Uterus (tissue), 4 donors: Measurements from ENCODE around the gene DRC3. TPM values are rescaled to one million over a fixed set of nuclear protein-coding genes. Genes with fewer than 3 reads are reported as not detected.

Source experiments
- DNase-seq, 2 donors: peaks; one replicate each; pipeline ENCODE4 v3.0.0-alpha.2; 2019 to 2020
- H3K27ac ChIP-seq, 2 donors: fragments of 200-600 bp; sonication (generic); 1 replicate in 1 of 2; 2 replicates in 1 of 2; pipeline ENCODE4 v1.5.1; 2016 to 2018
- H3K27me3 ChIP-seq, 2 donors: fragments of 200-600 bp; sonication (generic); one replicate each; pipeline ENCODE4 v1.5.1; 2018 to 2019; ENCODE audit warnings: control low read depth in 1 of 2
- H3K36me3 ChIP-seq, 2 donors: fragments of 200-600 bp; sonication (generic); one replicate each; pipeline ENCODE4 v1.5.1; 2019; ENCODE audit warnings: control low read depth in 1 of 2
- H3K4me1 ChIP-seq, 2 donors: fragments of 200-600 bp; sonication (generic); one replicate each; pipeline ENCODE4 v1.5.1; 2018 to 2019; ENCODE audit warnings: control low read depth in 1 of 2
- H3K4me3 ChIP-seq, 2 donors: fragments of 200-600 bp; sonication (generic); 1 replicate in 1 of 2; 2 replicates in 1 of 2; pipeline ENCODE4 v1.5.1; 2018 to 2019; ENCODE audit warnings: mild to moderate bottlenecking in 1 of 2
- H3K9me3 ChIP-seq, 2 donors: fragments of 200-600 bp; sonication (generic); one replicate each; pipeline ENCODE4 v1.5.1; 2019; ENCODE audit warnings: control low read depth in 1 of 2
- CTCF ChIP-seq, 4 experiments: fragments of 200-600 bp in 2 of 4; fragments of 450-650 bp in 2 of 4; sonication (generic) in 2 of 4; IDR thresholded peaks; one replicate each; pipeline ENCODE4 v1.5.1; 2016 to 2019; ENCODE audit warnings: antibody characterized with exemption in 4 of 4, mild to moderate bottlenecking in 2 of 4, moderate library complexity in 1 of 4
- POLR2A ChIP-seq, 2 donors: fragments of 450-650 bp; IDR thresholded peaks; one replicate each; pipeline ENCODE4 v1.6.1; 2016; ENCODE audit warnings: antibody characterized with exemption in 2 of 2, mild to moderate bottlenecking in 1 of 2, moderate library complexity in 1 of 2
- intact Hi-C: fragments of 100-400 bp; cut with DNase I; formaldehyde crosslinking; loops from one replicate; pipeline ENCODE4 v1.15.1; 2023; ENCODE audit warnings: low total_unique reads
- total RNA-seq, 4 donors: library from RNA; depleted of rRNA in 3 of 4; stranded (reverse); fragments of >200 nt in 3 of 4; gene quantifications; one replicate each; pipeline versions ENCODE4 v1.1.0 to v1.2.4, GENCODE V29; 2014 to 2023
- donor health status: DM: yes; HTN: yes; CAD: no.

The DRC3 gene
- total RNA-seq, 4 donors from 2014 or later, result 7.7 to 18.5 (median 13.6) TPM

DNA sequence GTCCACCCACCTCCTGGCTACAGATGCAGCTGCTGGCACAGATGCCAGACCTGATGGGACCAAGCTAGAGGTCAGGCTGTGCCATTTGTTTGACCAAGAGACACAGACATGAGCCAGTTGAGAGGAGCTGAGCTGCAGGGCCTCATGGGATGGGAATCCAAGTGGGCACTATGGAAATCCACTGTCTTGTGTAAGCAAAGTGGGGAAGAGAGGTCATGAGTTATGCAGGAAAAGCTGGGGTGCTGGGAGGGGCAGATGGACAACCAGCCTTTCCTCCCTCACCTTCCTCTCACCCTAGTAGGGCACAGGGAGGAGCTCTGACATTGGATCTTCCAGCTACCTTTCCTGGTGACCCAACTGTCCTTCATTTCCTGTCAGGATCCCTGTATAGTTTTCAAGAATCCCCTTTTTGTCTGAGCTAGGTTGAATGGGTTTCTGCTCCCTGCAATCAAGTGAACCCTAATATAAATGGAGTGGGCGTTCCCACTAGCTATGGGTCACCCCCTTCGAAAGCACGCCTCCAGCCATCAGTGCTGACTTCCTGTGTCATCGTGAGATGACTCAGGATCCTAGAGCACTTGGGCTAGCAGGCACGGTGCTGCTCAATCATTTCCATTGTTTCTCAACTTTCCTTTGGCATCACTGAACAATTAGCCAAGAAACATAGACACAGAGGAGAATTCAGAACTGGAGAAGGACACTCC, 52.7 kb downstream of the DRC3 start:
- TF ChIP-seq CTCF (IDR thresholded peaks at IDR 0.05), result no peak
- no peak for TF ChIP-seq POLR2A (IDR thresholded peaks at IDR 0.05)
- H3K36me3 ChIP-seq, result no peaks in the 10 kb centered on the region
- no peaks in the 10 kb centered on the region for H3K9me3 ChIP-seq
- intact Hi-C loops, result loop anchor here (10.0 kb wide), 1 partner anchor 351 kb away; no protein-coding TSS in a partner anchor
- H3K4me3 ChIP-seq, result no peak overlapping the region
- H3K27me3 ChIP-seq, result no peaks in the 10 kb centered on the region
- no peak overlapping the region for H3K27ac ChIP-seq
- DNase-seq, result no peak
- H3K4me1 ChIP-seq, result no peaks in the 10 kb centered on the region

- Histone ChIP-seq H3K27ac (no peak overlapping the region), H3K27me3 (no peaks in the 10 kb centered on the region), H3K4me1 (no peaks in the 10 kb centered on the region), H3K9me3 (no peaks in the 10 kb centered on the region), H3K4me3 (no peak overlapping the region), H3K36me3 (no peaks in the 10 kb centered on the region)
- TF ChIP-seq POLR2A (IDR thresholded peaks at IDR 0.05) (no peak), CTCF (IDR thresholded peaks at IDR 0.05) (no peak)
- intact Hi-C loops, result loop anchor here (10.0 kb wide), 1 partner anchor 351 kb away; no protein-coding TSS in a partner anchor
- no peak for DNase-seq
Observed at GRCh38 chr17:18025945-18026776, 53.5 kb downstream of the DRC3 start.

- H3K27me3 ChIP-seq, result no peaks in the 10 kb centered on the region
- H3K4me1 ChIP-seq, result no peaks in the 10 kb centered on the region
- H3K9me3 ChIP-seq, result no peaks in the 10 kb centered on the region
- no peak overlapping the region for H3K27ac ChIP-seq
- DNase-seq, result no peak
- intact Hi-C loops, result loop anchor here (10.0 kb wide), 1 partner anchor 352 kb away; no protein-coding TSS in a partner anchor
- no peaks in the 10 kb centered on the region for H3K36me3 ChIP-seq
- no peak overlapping the region for H3K4me3 ChIP-seq
- TF ChIP-seq POLR2A (IDR thresholded peaks at IDR 0.05), result no peak
- TF ChIP-seq CTCF (IDR thresholded peaks at IDR 0.05), result no peak
Observed at GRCh38 chr17:18027280-18027679, 54.6 kb downstream of the DRC3 start.

DNA sequence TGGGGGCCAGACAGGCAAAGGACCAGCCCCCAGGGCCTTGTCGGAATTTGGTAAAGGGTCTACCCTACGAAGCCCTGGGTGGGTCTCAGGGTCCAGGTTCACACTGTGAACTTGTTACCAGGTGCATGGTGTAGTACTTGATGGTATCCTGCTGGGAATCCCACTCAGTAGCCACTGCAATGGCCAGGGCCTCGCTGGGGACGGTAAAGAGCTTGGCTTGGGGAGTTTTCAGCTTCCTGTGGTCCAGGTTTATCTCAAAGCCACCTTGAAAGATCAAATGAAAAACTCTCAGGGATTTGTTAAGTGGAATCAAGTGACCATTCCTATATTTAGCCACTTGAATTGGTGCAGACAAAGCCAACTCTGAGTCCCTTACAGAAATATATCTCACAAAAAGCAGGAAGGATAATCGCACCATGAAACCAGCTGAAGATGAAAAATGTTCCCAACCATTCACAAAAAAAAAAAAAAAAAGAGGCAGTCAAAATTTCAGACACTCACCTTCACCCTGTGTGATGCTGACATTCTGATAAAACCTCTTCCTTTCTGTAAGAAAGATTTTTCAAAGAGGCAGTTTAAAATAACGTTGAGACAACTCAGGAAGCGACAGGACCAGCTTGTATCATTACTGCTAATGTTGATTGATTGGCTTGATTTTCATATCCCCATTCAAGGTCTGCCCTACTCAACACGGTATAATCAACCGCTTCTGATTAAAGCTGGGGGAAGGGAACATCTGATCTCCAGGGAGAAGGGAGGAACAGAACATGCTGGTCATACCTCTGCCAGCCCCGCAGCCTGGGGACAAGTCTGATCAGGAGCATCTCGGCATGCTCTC, 55.7 kb downstream of the DRC3 start:
- TF ChIP-seq CTCF (IDR thresholded peaks at IDR 0.05) (no peak), POLR2A (IDR thresholded peaks at IDR 0.05) (no peak)
- no peak for DNase-seq
- no peak overlapping the region for H3K27ac ChIP-seq
- intact Hi-C loops, result loop anchor here (10.0 kb wide), 1 partner anchor 354 kb away; no protein-coding TSS in a partner anchor
- no peaks in the 10 kb centered on the region for H3K36me3 ChIP-seq
- H3K4me3 ChIP-seq, result no peak overlapping the region
- no peaks in the 10 kb centered on the region for H3K9me3 ChIP-seq
- H3K4me1 ChIP-seq, result no peaks in the 10 kb centered on the region
- H3K27me3 ChIP-seq, result no peaks in the 10 kb centered on the region
